Karpas-422 (cell line): ENCODE data around the gene PRR16. TPM values are rescaled to one million over a fixed set of nuclear protein-coding genes. Genes with fewer than 3 reads are reported as not detected.

Source experiments
- DNase-seq: peaks from one replicate; pipeline ENCODE4 v3.0.0-alpha.2; 2015
- H2AFZ ChIP-seq: fragments of 200-600 bp; sonication (generic); 2 replicates; pipeline ENCODE4 v1.6.1; 2014; ENCODE audit warnings: antibody characterized with exemption, low read length, mixed read lengths
- H3K27ac ChIP-seq: fragments of 200-600 bp; sonication (generic); 2 replicates; pipeline ENCODE4 v1.5.1; 2014; ENCODE audit warnings: mild to moderate bottlenecking, low read length, moderate library complexity
- H3K27me3 ChIP-seq: fragments of 200-600 bp; sonication (generic); 2 replicates; pipeline ENCODE4 v1.6.1; 2014; ENCODE audit warnings: low read length, mixed read lengths
- H3K36me3 ChIP-seq: fragments of 200-600 bp; sonication (generic); 2 replicates; pipeline ENCODE4 v1.6.1; 2014; ENCODE audit warnings: low read length, mixed read lengths; ENCODE audit not compliant: insufficient read depth
- H3K4me1 ChIP-seq: fragments of 200-600 bp; sonication (generic); 2 replicates; pipeline ENCODE4 v1.6.1; 2014; ENCODE audit warnings: mild to moderate bottlenecking, low read length, mixed read lengths
- H3K4me2 ChIP-seq: fragments of 200-600 bp; sonication (generic); 2 replicates; pipeline ENCODE4 v1.6.1; 2014; ENCODE audit warnings: low read length, low read depth, mild to moderate bottlenecking; ENCODE audit not compliant: poor library complexity, severe bottlenecking
- H3K4me3 ChIP-seq: fragments of 200-600 bp; sonication (generic); 2 replicates; pipeline ENCODE4 v1.5.1; 2014; ENCODE audit warnings: mild to moderate bottlenecking, antibody characterized with exemption, low read length, mixed read lengths
- H3K79me2 ChIP-seq: fragments of 200-600 bp; sonication (generic); 2 replicates; pipeline ENCODE4 v1.6.1; 2014; ENCODE audit warnings: mild to moderate bottlenecking, low read length, mixed read lengths
- H3K9ac ChIP-seq: fragments of 200-600 bp; sonication (generic); 2 replicates; pipeline ENCODE4 v1.6.0; 2014; ENCODE audit warnings: low read length
- H3K9me2 ChIP-seq: fragments of 200-600 bp; sonication (generic), shearing (Covaris generic); replicated peaks from 2 replicates; pipeline ENCODE4 v1.6.0; 2014; ENCODE audit warnings: mild to moderate bottlenecking, low read length, moderate library complexity; ENCODE audit not compliant: insufficient read depth
- H3K9me3 ChIP-seq: fragments of 300-700, 200-600 bp; sonication (generic); 2 replicates; pipeline ENCODE4 v1.6.1; 2014; ENCODE audit warnings: low read length, mixed read lengths
- H4K20me1 ChIP-seq: fragments of 200-600 bp; sonication (generic); 2 replicates; pipeline ENCODE4 v1.6.1; 2014; ENCODE audit warnings: mild to moderate bottlenecking, antibody characterized with exemption, low read length, low read depth; ENCODE audit not compliant: insufficient read depth
- total RNA-seq: library from RNA; depleted of rRNA; stranded (reverse); fragments of >200 nt; shearing (Covaris generic); gene quantifications from 2 replicates; pipeline ENCODE4 v1.2.3, GENCODE V29; 2014; ENCODE audit warnings: low replicate concordance

The PRR16 gene
- total RNA-seq, 1 experiment from 2014 or later: not detected

- Histone ChIP-seq H4K20me1 (no peaks in the 10 kb centered on the region), H3K79me2 (no peaks in the 10 kb centered on the region), H2AFZ (no peak overlapping the region), H3K4me3 (no peak overlapping the region), H3K9me3 (no peaks in the 10 kb centered on the region), H3K9ac (no peak overlapping the region), H3K27me3 (no peaks in the 10 kb centered on the region), H3K9me2 (no peaks in the 10 kb centered on the region), H3K4me1 (no peaks in the 10 kb centered on the region), H3K36me3 (no peaks in the 10 kb centered on the region), H3K27ac (no peak overlapping the region), H3K4me2 (no peak overlapping the region)
- no peak for DNase-seq
These were observed 21.4 kb upstream of the PRR16 start for GRCh38 chr5:120442694-120443093.

- no peak for DNase-seq
- Histone ChIP-seq H4K20me1 (no peaks in the 10 kb centered on the region), H3K9me3 (no peaks in the 10 kb centered on the region), H3K36me3 (no peaks in the 10 kb centered on the region), H3K4me2 (no peak overlapping the region), H3K4me3 (no peak overlapping the region), H3K4me1 (no peaks in the 10 kb centered on the region), H2AFZ (no peak overlapping the region), H3K9me2 (no peaks in the 10 kb centered on the region), H3K79me2 (no peaks in the 10 kb centered on the region), H3K9ac (no peak overlapping the region), H3K27me3 (no peaks in the 10 kb centered on the region), H3K27ac (no peak overlapping the region)
These were observed 20.5 kb upstream of the PRR16 start for GRCh38 chr5:120443607-120444006.

- Histone ChIP-seq H3K79me2 (no peaks in the 10 kb centered on the region), H2AFZ (no peak overlapping the region), H3K9me3 (no peaks in the 10 kb centered on the region), H3K4me1 (peaks cover 3% of the 10 kb centered on the region; the same call in 1 of the 2 replicates), H3K27me3 (no peaks in the 10 kb centered on the region), H3K9ac (no peak overlapping the region), H3K36me3 (no peaks in the 10 kb centered on the region), H4K20me1 (no peaks in the 10 kb centered on the region), H3K9me2 (no peaks in the 10 kb centered on the region), H3K4me2 (no peak overlapping the region), H3K4me3 (no peak overlapping the region), H3K27ac (no peak overlapping the region)
- DNase-seq: no peak
These were observed 18.0 kb upstream of the PRR16 start for GRCh38 chr5:120446068-120446492.

- no peak overlapping the region for H2AFZ ChIP-seq
- H3K27me3 ChIP-seq: no peaks in the 10 kb centered on the region
- peaks cover 3% of the 10 kb centered on the region; the same call in 1 of the 2 replicates for H3K4me1 ChIP-seq
- H3K9ac ChIP-seq: no peak overlapping the region
- no peaks in the 10 kb centered on the region for H3K36me3 ChIP-seq
- H3K79me2 ChIP-seq: no peaks in the 10 kb centered on the region
- DNase-seq: no peak
- H3K27ac ChIP-seq: no peak overlapping the region
- no peak overlapping the region for H3K4me2 ChIP-seq
- H3K4me3 ChIP-seq: no peak overlapping the region
- no peaks in the 10 kb centered on the region for H3K9me2 ChIP-seq
- H3K9me3 ChIP-seq: no peaks in the 10 kb centered on the region
- H4K20me1 ChIP-seq: no peaks in the 10 kb centered on the region
These were observed 17.2 kb upstream of the PRR16 start for GRCh38 chr5:120446901-120447300.

- Histone ChIP-seq H3K27ac (no peak overlapping the region), H4K20me1 (no peaks in the 10 kb centered on the region), H2AFZ (no peak overlapping the region), H3K79me2 (no peaks in the 10 kb centered on the region), H3K4me1 (peaks cover 3% of the 10 kb centered on the region; the same call in 1 of the 2 replicates), H3K9me3 (no peaks in the 10 kb centered on the region), H3K9me2 (no peaks in the 10 kb centered on the region), H3K4me3 (no peak overlapping the region), H3K36me3 (no peaks in the 10 kb centered on the region), H3K9ac (no peak overlapping the region), H3K4me2 (no peak overlapping the region), H3K27me3 (no peaks in the 10 kb centered on the region)
- DNase-seq: no peak
These were observed 16.3 kb upstream of the PRR16 start for GRCh38 chr5:120447706-120448239.

- H3K27ac ChIP-seq: no peak overlapping the region
- no peak for DNase-seq
- H3K9me2 ChIP-seq: no peaks in the 10 kb centered on the region
- H4K20me1 ChIP-seq: no peaks in the 10 kb centered on the region
- H3K36me3 ChIP-seq: no peaks in the 10 kb centered on the region
- H3K27me3 ChIP-seq: no peaks in the 10 kb centered on the region
- no peak overlapping the region for H3K4me2 ChIP-seq
- no peak overlapping the region for H3K4me3 ChIP-seq
- H3K4me1 ChIP-seq: peaks cover 3% of the 10 kb centered on the region; the same call in 1 of the 2 replicates
- H3K79me2 ChIP-seq: no peaks in the 10 kb centered on the region
- no peak overlapping the region for H3K9ac ChIP-seq
- H2AFZ ChIP-seq: no peak overlapping the region
- H3K9me3 ChIP-seq: no peaks in the 10 kb centered on the region
These were observed 14.6 kb upstream of the PRR16 start for GRCh38 chr5:120449501-120449900.

- H3K4me1 ChIP-seq: peaks cover 3% of the 10 kb centered on the region; the same call in 1 of the 2 replicates
- H3K9ac ChIP-seq: no peak overlapping the region
- H2AFZ ChIP-seq: no peak overlapping the region
- no peaks in the 10 kb centered on the region for H3K9me3 ChIP-seq
- no peak overlapping the region for H3K4me3 ChIP-seq
- H3K79me2 ChIP-seq: no peaks in the 10 kb centered on the region
- H3K27ac ChIP-seq: no peak overlapping the region
- H3K4me2 ChIP-seq: no peak overlapping the region
- H3K27me3 ChIP-seq: no peaks in the 10 kb centered on the region
- H3K9me2 ChIP-seq: no peaks in the 10 kb centered on the region
- H3K36me3 ChIP-seq: no peaks in the 10 kb centered on the region
- no peak for DNase-seq
- no peaks in the 10 kb centered on the region for H4K20me1 ChIP-seq
These were observed 13.2 kb upstream of the PRR16 start for GRCh38 chr5:120450910-120451309.

GRCh38 chr5:120451445-120451844 lies 12.7 kb upstream of the PRR16 start:
- Histone ChIP-seq H2AFZ (no peak overlapping the region), H3K4me1 (peaks cover 3% of the 10 kb centered on the region; the same call in 1 of the 2 replicates), H3K27me3 (no peaks in the 10 kb centered on the region), H3K4me3 (no peak overlapping the region), H3K79me2 (no peaks in the 10 kb centered on the region), H3K36me3 (no peaks in the 10 kb centered on the region), H3K4me2 (no peak overlapping the region), H3K9ac (no peak overlapping the region), H3K9me3 (no peaks in the 10 kb centered on the region), H4K20me1 (no peaks in the 10 kb centered on the region), H3K27ac (no peak overlapping the region), H3K9me2 (no peaks in the 10 kb centered on the region)
- DNase-seq: no peak
